ENCODE measurements around the gene SLC44A3.

Gene SLC44A3

DNA sequence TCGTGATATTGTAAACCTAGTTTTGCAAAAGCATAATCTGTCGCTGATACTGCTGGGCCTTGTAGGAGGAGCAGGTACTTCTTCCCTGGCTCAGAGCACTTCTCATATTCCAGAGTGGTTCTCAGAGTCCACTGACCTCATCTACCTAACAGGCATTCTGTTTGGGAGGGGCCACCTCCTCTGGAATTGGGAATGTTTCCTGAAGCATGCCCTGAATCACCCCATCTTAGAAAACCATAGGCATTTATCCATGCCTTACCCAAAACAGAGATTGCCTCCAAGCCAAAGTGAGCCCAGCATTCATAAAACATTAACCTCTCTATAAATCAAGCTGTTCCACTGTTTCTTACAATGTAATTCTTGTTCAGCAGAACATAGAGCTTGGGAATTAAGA, 35.1 kb downstream of the SLC44A3 start:
- H3K4me3 ChIP-seq (ENCODE audit: low read depth, low read length), result no peak overlapping the region
- POLR2A ChIA-PET, result interaction anchor here (0.7 to 2.2 kb wide), 7 partner anchors 10 to 188 kb away, joined by 3 to 16 read pairs (median 5); partner anchors contain the start of gene CNN3
- TF ChIP-seq, protein P1, sequence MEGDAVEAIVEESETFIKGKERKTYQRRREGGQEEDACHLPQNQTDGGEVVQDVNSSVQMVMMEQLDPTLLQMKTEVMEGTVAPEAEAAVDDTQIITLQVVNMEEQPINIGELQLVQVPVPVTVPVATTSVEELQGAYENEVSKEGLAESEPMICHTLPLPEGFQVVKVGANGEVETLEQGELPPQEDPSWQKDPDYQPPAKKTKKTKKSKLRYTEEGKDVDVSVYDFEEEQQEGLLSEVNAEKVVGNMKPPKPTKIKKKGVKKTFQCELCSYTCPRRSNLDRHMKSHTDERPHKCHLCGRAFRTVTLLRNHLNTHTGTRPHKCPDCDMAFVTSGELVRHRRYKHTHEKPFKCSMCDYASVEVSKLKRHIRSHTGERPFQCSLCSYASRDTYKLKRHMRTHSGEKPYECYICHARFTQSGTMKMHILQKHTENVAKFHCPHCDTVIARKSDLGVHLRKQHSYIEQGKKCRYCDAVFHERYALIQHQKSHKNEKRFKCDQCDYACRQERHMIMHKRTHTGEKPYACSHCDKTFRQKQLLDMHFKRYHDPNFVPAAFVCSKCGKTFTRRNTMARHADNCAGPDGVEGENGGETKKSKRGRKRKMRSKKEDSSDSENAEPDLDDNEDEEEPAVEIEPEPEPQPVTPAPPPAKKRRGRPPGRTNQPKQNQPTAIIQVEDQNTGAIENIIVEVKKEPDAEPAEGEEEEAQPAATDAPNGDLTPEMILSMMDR (IDR thresholded peaks at IDR 0.05; ENCODE audit: insufficient read depth, low read length, missing control alignments), result no peak
- DNase-seq (ENCODE audit: low read depth, low spot score), result no peak
- CTCF ChIA-PET, result interaction anchor here (0.8 to 15.3 kb wide), 33 partner anchors 8 to 392 kb away, joined by 3 to 384 read pairs (median 7); partner anchors contain the start of genes CNN3 and RWDD3

DNA sequence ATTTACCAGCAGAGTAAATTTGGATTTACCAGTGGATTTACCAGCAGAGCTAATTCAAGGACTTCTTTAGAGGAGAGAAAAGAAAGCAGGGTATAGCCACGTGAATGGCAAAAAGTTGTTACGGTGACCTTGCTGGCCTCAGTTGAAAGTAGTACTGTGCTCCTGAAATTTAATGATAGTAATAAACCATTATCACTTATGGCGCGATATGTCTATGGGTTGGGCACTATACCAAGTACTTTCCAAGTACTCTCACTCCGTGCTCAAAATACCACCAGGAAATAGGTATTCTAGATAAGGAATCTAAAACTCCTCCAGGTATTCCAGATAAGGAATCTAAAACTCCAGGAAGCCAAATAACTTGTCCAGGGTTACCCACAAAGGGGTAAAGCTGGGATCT, 35.8 kb downstream of the SLC44A3 start:
- POLR2A ChIA-PET, result interaction anchor here (0.7 to 2.2 kb wide), 4 partner anchors 9 to 185 kb away, joined by 3 to 16 read pairs (median 6); no protein-coding TSS in a partner anchor

DNA sequence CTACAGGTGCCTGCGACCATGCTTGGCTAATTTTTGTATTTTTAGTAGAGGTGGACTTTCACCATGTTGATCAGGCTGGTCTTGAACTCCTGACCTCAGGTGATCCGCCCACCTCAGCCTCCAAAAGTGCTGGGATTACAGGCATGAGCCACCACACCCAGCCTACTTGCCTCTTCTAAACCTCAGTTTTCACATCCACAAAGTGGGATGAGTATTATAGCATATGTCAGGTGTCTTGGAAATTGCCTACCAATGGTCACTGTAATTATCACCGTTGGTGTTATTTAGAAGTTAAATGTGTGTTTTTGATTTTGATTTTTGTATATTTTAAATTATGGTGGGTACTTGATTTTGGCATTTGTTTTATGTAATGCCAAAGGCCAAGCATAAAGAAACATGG, 36.7 kb downstream of the SLC44A3 start:
- ChIA-PET POLR2A (interaction anchor here (0.7 kb wide), 1 partner anchor 17 kb away, joined by 3 read pairs; no protein-coding TSS in a partner anchor), CTCF (interaction anchor here (0.9 to 15.3 kb wide), 11 partner anchors 6 to 190 kb away, joined by 3 to 384 read pairs (median 63); no protein-coding TSS in a partner anchor)
- no peak for DNase-seq (ENCODE audit: low read depth, low spot score)
- no peak overlapping the region for H3K4me3 ChIP-seq (ENCODE audit: low read depth, low read length)
- TF ChIP-seq, protein P1 (IDR thresholded peaks at IDR 0.05; ENCODE audit: insufficient read depth, low read length, missing control alignments), result no peak

More for the DNA sequence above, 35.8 kb downstream of the SLC44A3 start:
- TF ChIP-seq, protein P1 (IDR thresholded peaks at IDR 0.05; ENCODE audit: insufficient read depth, low read length, missing control alignments), result no peak
- CTCF ChIA-PET, result interaction anchor here (0.8 to 15.3 kb wide), 20 partner anchors 7 to 392 kb away, joined by 3 to 384 read pairs (median 12); partner anchors contain the start of gene CNN3
- no peak for DNase-seq (ENCODE audit: low read depth, low spot score)
- H3K4me3 ChIP-seq (ENCODE audit: low read depth, low read length), result no peak overlapping the region

DNA sequence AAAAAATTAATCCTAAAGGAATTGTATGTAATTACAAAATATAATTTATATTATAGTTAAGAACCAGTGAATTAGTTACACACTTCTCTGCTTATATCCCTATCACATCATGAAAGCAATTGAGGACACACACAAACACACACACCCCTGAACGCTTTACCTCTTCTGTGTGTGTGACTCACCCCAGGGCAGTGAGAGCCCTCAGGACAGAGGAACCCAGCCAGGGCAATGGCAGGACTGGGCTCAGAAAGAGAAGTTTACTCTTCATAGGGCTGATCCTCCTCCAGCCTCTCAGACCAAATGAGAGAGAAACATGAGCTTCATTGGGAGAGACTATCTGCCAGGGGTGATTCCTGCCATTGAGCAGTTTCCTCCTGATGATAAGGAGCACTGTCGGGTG, 38.1 kb downstream of the SLC44A3 start:
- no peak overlapping the region for H3K4me3 ChIP-seq (ENCODE audit: low read depth, low read length)
- CTCF ChIA-PET, result interaction anchor here (0.6 to 15.3 kb wide), 3 partner anchors 35 to 189 kb away, joined by 5 to 384 read pairs (median 290); no protein-coding TSS in a partner anchor
- no peak for DNase-seq (ENCODE audit: low read depth, low spot score)
- POLR2A ChIA-PET, result no interaction called here
- TF ChIP-seq, protein P1 (IDR thresholded peaks at IDR 0.05; ENCODE audit: insufficient read depth, low read length, missing control alignments), result no peak

DNA sequence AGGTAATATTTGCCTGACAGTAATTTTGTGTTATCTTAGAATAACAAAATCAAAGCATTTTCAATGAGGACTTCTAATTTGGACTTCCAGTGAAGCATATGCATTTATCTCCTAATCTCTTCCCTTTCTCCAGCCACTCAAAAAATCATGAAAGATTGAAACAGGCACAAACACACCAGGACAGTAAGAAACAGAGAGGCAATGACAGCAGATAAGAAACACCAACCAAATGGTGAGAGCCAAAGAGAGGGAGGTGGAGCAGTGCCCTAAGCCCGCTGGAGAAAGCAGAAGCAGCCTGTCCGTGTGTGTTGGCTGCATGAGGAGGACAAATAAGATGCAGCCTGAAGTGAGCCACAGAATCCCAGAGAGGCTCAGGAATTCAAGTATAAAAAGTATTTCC, 39.0 kb downstream of the SLC44A3 start:
- POLR2A ChIA-PET, result interaction anchor here (0.5 to 1.0 kb wide), 2 partner anchors 64 to 112 kb away, joined by 3 read pairs; no protein-coding TSS in a partner anchor
- DNase-seq (ENCODE audit: low read depth, low spot score), result no peak
- TF ChIP-seq, protein P1 (IDR thresholded peaks at IDR 0.05; ENCODE audit: insufficient read depth, low read length, missing control alignments), result no peak

DNA sequence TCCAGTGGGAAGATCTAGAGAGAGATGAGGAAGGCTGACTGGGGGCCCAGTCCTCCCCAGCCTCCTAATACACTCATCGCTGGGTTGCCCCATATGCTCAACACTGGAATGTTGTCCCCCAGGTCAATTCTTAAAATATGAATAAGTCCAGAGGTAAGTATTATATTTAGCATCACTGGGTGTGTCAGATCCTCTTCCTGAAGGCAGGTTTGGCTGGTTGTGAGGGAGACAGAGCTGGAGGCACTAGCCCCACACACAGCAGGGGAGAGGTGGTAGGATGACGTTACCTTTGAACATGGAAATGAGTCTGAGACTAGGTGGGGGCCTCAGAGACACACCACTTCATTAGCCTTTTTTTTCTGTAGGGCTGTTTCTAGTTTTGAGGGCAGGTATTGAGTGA, 42.6 kb downstream of the SLC44A3 start:
- ChIA-PET CTCF (interaction anchor here (2.4 to 7.8 kb wide), 4 partner anchors 10 to 181 kb away, joined by 10 to 97 read pairs (median 36); no protein-coding TSS in a partner anchor), POLR2A (interaction anchor here (1.5 kb wide), 1 partner anchor 64 kb away, joined by 3 read pairs; the partner anchor contains the start of gene CNN3)
- TF ChIP-seq, protein P1 (IDR thresholded peaks at IDR 0.05; ENCODE audit: insufficient read depth, low read length, missing control alignments), result no peak

More for the DNA sequence above, 39.0 kb downstream of the SLC44A3 start:
- CTCF ChIA-PET, result interaction anchor here (1.5 to 12.5 kb wide), 3 partner anchors 6 to 188 kb away, joined by 14 to 290 read pairs (median 97); no protein-coding TSS in a partner anchor
- no peak overlapping the region for H3K4me3 ChIP-seq (ENCODE audit: low read depth, low read length)

More for the DNA sequence above, 42.6 kb downstream of the SLC44A3 start:
- no peak overlapping the region for H3K4me3 ChIP-seq (ENCODE audit: low read depth, low read length)
- no peak for DNase-seq (ENCODE audit: low read depth, low spot score)

All from AG04449 (cell line).